ENCODE measurements around the gene ATG7. TPM values are rescaled to one million over a fixed set of nuclear protein-coding genes. Genes with fewer than 3 reads are reported as not detected.

The ATG7 gene
- total and polyA plus RNA-seq, 2 experiments from 2014 or later = 18.4 to 38.6 TPM

GRCh38 chr3:11529281-11529680 lies 257.1 kb downstream of the ATG7 start:
- H3K27ac ChIP-seq = no peak overlapping the region
- no peaks in the 10 kb centered on the region for H3K27me3 ChIP-seq
- H3K36me3 ChIP-seq (replicated peaks; ENCODE audit: insufficient read depth, low read depth) = no peaks in the 10 kb centered on the region
- no peak overlapping the region for H3K4me2 ChIP-seq
- TF ChIP-seq CTCF (IDR thresholded peaks at IDR 0.05; ENCODE audit: poor library complexity) = no peak
- TF ChIP-seq EZH2phosphoT487 (IDR thresholded peaks at IDR 0.05; ENCODE audit: low read depth, severe bottlenecking, unreplicated experiment) = no peak
- no peak for TF ChIP-seq EZH2 (IDR thresholded peaks at IDR 0.05; ENCODE audit: borderline replicate concordance)
- no peaks in the 10 kb centered on the region for H3K9me3 ChIP-seq (ENCODE audit: low read depth)
- no peaks in the 10 kb centered on the region for H3K79me2 ChIP-seq
- no peak overlapping the region for H2AFZ ChIP-seq
- peaks cover 19% of the 10 kb centered on the region for H3K4me1 ChIP-seq (ENCODE audit: insufficient read depth)
- DNase-seq (ENCODE audit: low spot score) = no peak
- no peaks in the 10 kb centered on the region for H3K9me2 ChIP-seq (replicated peaks; ENCODE audit: insufficient read depth)
- H4K20me1 ChIP-seq (ENCODE audit: insufficient read depth, poor library complexity, severe bottlenecking) = no peaks in the 10 kb centered on the region
- WGBS (ENCODE audit: low lambda C conversion rate, missing lambda C conversion rate) = 83% methylated on average over 4 of the region's 4 CpGs
- no peak overlapping the region for H3K4me3 ChIP-seq

GRCh38 chr3:11530153-11530721 lies 258.0 kb downstream of the ATG7 start:
- H3K4me3 ChIP-seq = no peak overlapping the region
- H2AFZ ChIP-seq = no peak overlapping the region
- DNase-seq (ENCODE audit: low spot score) = peak; percentile 70
- TF ChIP-seq EZH2phosphoT487 (IDR thresholded peaks at IDR 0.05; ENCODE audit: low read depth, severe bottlenecking, unreplicated experiment) (no peak), EZH2 (IDR thresholded peaks at IDR 0.05; ENCODE audit: borderline replicate concordance) (no peak), CTCF (IDR thresholded peaks at IDR 0.05; ENCODE audit: poor library complexity) (peak; percentile 16)
- WGBS (ENCODE audit: low lambda C conversion rate, missing lambda C conversion rate) = 50% methylated on average over 11 of the region's 11 CpGs
- H3K9me3 ChIP-seq (ENCODE audit: low read depth) = no peaks in the 10 kb centered on the region
- H3K9me2 ChIP-seq (replicated peaks; ENCODE audit: insufficient read depth) = no peaks in the 10 kb centered on the region
- no peaks in the 10 kb centered on the region for H3K27me3 ChIP-seq
- no peaks in the 10 kb centered on the region for H3K79me2 ChIP-seq
- no peaks in the 10 kb centered on the region for H4K20me1 ChIP-seq (ENCODE audit: insufficient read depth, poor library complexity, severe bottlenecking)
- no peak overlapping the region for H3K4me2 ChIP-seq
- H3K4me1 ChIP-seq (ENCODE audit: insufficient read depth) = peaks cover 19% of the 10 kb centered on the region
- H3K27ac ChIP-seq = no peak overlapping the region
- H3K36me3 ChIP-seq (replicated peaks; ENCODE audit: insufficient read depth, low read depth) = no peaks in the 10 kb centered on the region

- no peak for DNase-seq (ENCODE audit: low spot score)
- H3K79me2 ChIP-seq = no peaks in the 10 kb centered on the region
- TF ChIP-seq CTCF (IDR thresholded peaks at IDR 0.05; ENCODE audit: poor library complexity) (no peak), EZH2 (IDR thresholded peaks at IDR 0.05; ENCODE audit: borderline replicate concordance) (no peak), EZH2phosphoT487 (IDR thresholded peaks at IDR 0.05; ENCODE audit: low read depth, severe bottlenecking, unreplicated experiment) (no peak)
- H3K27me3 ChIP-seq = no peaks in the 10 kb centered on the region
- H3K36me3 ChIP-seq (replicated peaks; ENCODE audit: insufficient read depth, low read depth) = no peaks in the 10 kb centered on the region
- H3K27ac ChIP-seq = no peak overlapping the region
- H3K9me2 ChIP-seq (replicated peaks; ENCODE audit: insufficient read depth) = no peaks in the 10 kb centered on the region
- H3K4me3 ChIP-seq = no peak overlapping the region
- WGBS (ENCODE audit: low lambda C conversion rate, missing lambda C conversion rate) = 85% methylated on average over 9 of the region's 9 CpGs
- H4K20me1 ChIP-seq (ENCODE audit: insufficient read depth, poor library complexity, severe bottlenecking) = no peaks in the 10 kb centered on the region
- no peak overlapping the region for H3K4me2 ChIP-seq
- H2AFZ ChIP-seq = no peak overlapping the region
- no peaks in the 10 kb centered on the region for H3K9me3 ChIP-seq (ENCODE audit: low read depth)
- peaks cover 19% of the 10 kb centered on the region for H3K4me1 ChIP-seq (ENCODE audit: insufficient read depth)
Observed at GRCh38 chr3:11532931-11533391, 260.8 kb downstream of the ATG7 start.

All from hepatocyte (in vitro differentiated cells).